22Rv1 (cell line): ENCODE results near the gene TCEAL3.
"Not testable (repeated sequence)": the region's sequence is repeated elsewhere in the genome, so short reads cannot be mapped to it uniquely, and the experiment has no call there.

Experiments used
- H3K27ac ChIP-seq: fragments of 450-650 bp; 2 replicates; pipeline ENCODE4 v1.5.1; 2017
- CTCF ChIP-seq: fragments of 450-650 bp; IDR thresholded peaks from 2 replicates; pipeline ENCODE4 v1.5.1; 2017; ENCODE audit warnings: mild to moderate bottlenecking
- ZFX ChIP-seq: fragments of 450-650 bp; IDR thresholded peaks from 2 replicates; pipeline ENCODE4 v1.6.1; 2017; ENCODE audit warnings: antibody characterized with exemption, borderline replicate concordance

Gene TCEAL3

GRCh38 chrX:103628386-103629317 lies 20.9 kb downstream of the TCEAL3 start, which contains the start of gene TCEAL1:
TCEAL1 (plus strand) TSS chrX:103628975; CDS start chrX:103629917, 942 bp downstream.
- TF ChIP-seq CTCF: no peak
- no peak for TF ChIP-seq ZFX
- peak within 1 kb of the TSS; percentile 79 for H3K27ac ChIP-seq

GRCh38 chrX:103629318-103630170 lies 21.8 kb downstream of the TCEAL3 start:
- H3K27ac ChIP-seq: peak overlapping the region; percentile 79
- TF ChIP-seq CTCF: peak; percentile 52
- TF ChIP-seq ZFX: no peak

- peak overlapping the region; percentile 79 for H3K27ac ChIP-seq
Measured at GRCh38 chrX:103630171-103630511, 22.4 kb downstream of the TCEAL3 start.

GRCh38 chrX:103631145-103631544 lies 23.4 kb downstream of the TCEAL3 start:
- TF ChIP-seq ZFX (no peak), CTCF (no peak)
- no peak overlapping the region for H3K27ac ChIP-seq

More at GRCh38 chrX:103630171-103630511, 22.4 kb downstream of the TCEAL3 start:
- TF ChIP-seq ZFX (no peak), CTCF (0 out of 2 replicates have a peak, but pooled peaks have one; percentile 22)

GRCh38 chrX:103635436-103635835 lies 27.7 kb downstream of the TCEAL3 start:
- TF ChIP-seq ZFX (no peak), CTCF (no peak)
- H3K27ac ChIP-seq: no peak overlapping the region

- H3K27ac ChIP-seq: no peak overlapping the region
- TF ChIP-seq CTCF: no peak
- no peak for TF ChIP-seq ZFX
Measured at GRCh38 chrX:103637604-103638338, 30.0 kb downstream of the TCEAL3 start.

- H3K27ac ChIP-seq: not testable (repeated sequence)
Measured at GRCh38 chrX:103638479-103639346, 30.9 kb downstream of the TCEAL3 start.
